GM19023 (cell line): ENCODE results near the gene NCAPH2.

Source experiments
- ATAC-seq: cut with Tn5 transposase; IDR thresholded peaks from one replicate; pipeline ENCODE4 v1.9.1; 2021; ENCODE audit warnings: mild to moderate bottlenecking, moderate library complexity; ENCODE audit not compliant: unreplicated experiment

NCAPH2 gene

GRCh38 chr22:50507991-50508884 lies at the start of gene NCAPH2:
Gene NCAPH2, plus strand, starts transcription at chr22:50508224. Its CDS starts 114 bp downstream, at chr22:50508338.
- peak; percentile 62 for ATAC-seq

GRCh38 chr22:50459016-50459415 lies 49.0 kb upstream of the NCAPH2 start:
- no peak for ATAC-seq

- no peak for ATAC-seq
These were observed 48.4 kb upstream of the NCAPH2 start for GRCh38 chr22:50459496-50460140.

- ATAC-seq: no peak
These were observed 47.1 kb upstream of the NCAPH2 start for GRCh38 chr22:50460938-50461337.

GRCh38 chr22:50461536-50461935 lies 46.5 kb upstream of the NCAPH2 start:
- ATAC-seq: no peak

GRCh38 chr22:50461979-50462540 lies 46.0 kb upstream of the NCAPH2 start:
- no peak for ATAC-seq

- ATAC-seq: no peak
These were observed 44.7 kb upstream of the NCAPH2 start for GRCh38 chr22:50463188-50463900.

- no peak for ATAC-seq
These were observed 43.6 kb upstream of the NCAPH2 start for GRCh38 chr22:50464451-50464850.

GRCh38 chr22:50465066-50465930 lies 42.7 kb upstream of the NCAPH2 start:
- ATAC-seq: no peak

GRCh38 chr22:50467341-50467740 lies 40.7 kb upstream of the NCAPH2 start:
- ATAC-seq: no peak

GRCh38 chr22:50467773-50468440 lies 40.1 kb upstream of the NCAPH2 start:
- no peak for ATAC-seq

- no peak for ATAC-seq
These were observed 39.4 kb upstream of the NCAPH2 start for GRCh38 chr22:50468626-50469025.

GRCh38 chr22:50469377-50470305 lies 38.4 kb upstream of the NCAPH2 start:
- peak; percentile 44 for ATAC-seq

GRCh38 chr22:50470491-50470890 lies 37.5 kb upstream of the NCAPH2 start:
- no peak for ATAC-seq

- ATAC-seq: no peak
These were observed 36.7 kb upstream of the NCAPH2 start for GRCh38 chr22:50471197-50471847.

- no peak for ATAC-seq
These were observed 36.1 kb upstream of the NCAPH2 start for GRCh38 chr22:50471962-50472361.

GRCh38 chr22:50473088-50473487 lies 34.9 kb upstream of the NCAPH2 start:
- ATAC-seq: no peak
